SHP77 treated with DMSO at 0.1 percent for 48 hours (cell line): ENCODE results near the gene NRDE2.
A peak's percentile ranks its signal among the peaks of the same experiment; 100 is the strongest.
"Not testable (repeated sequence)": the region's sequence is repeated elsewhere in the genome, so short reads cannot be mapped to it uniquely, and the experiment has no call there.

ENCODE experiments used
- DNase-seq: peaks from one replicate; lab custom pipeline; 2025; lab: John Stamatoyannopoulos, UW

Gene NRDE2

GRCh38 chr14:90274808-90275457 is 56.8 kb downstream of the NRDE2 start:
- no peak for DNase-seq

- DNase-seq = no peak
Measured at GRCh38 chr14:90274019-90274418, 57.7 kb downstream of the NRDE2 start.

- DNase-seq = no peak
Measured at GRCh38 chr14:90273532-90273931, 58.2 kb downstream of the NRDE2 start.

- no peak for DNase-seq
Measured at GRCh38 chr14:90272523-90272922, 59.2 kb downstream of the NRDE2 start.

- no peak for DNase-seq
Measured at GRCh38 chr14:90268420-90268819, 63.3 kb downstream of the NRDE2 start.

- DNase-seq = no peak
Measured at GRCh38 chr14:90266441-90267154, 65.1 kb downstream of the NRDE2 start.

- DNase-seq = no peak
Measured at GRCh38 chr14:90263748-90264449, 67.8 kb downstream of the NRDE2 start.

- DNase-seq = peak; percentile 71
Measured at GRCh38 chr14:90256354-90257131, 75.2 kb downstream of the NRDE2 start, which contains the start of gene PSMC1. Gene PSMC1, plus strand, starts transcription at chr14:90256553. Its CDS starts 45 bp downstream, at chr14:90256598.

GRCh38 chr14:90255871-90256270 is 75.9 kb downstream of the NRDE2 start:
- DNase-seq = no peak

GRCh38 chr14:90253826-90254225 is 77.9 kb downstream of the NRDE2 start:
- no peak for DNase-seq

GRCh38 chr14:90248594-90248993 is 83.1 kb downstream of the NRDE2 start:
- DNase-seq = no peak

GRCh38 chr14:90247441-90247840 is 84.3 kb downstream of the NRDE2 start:
- not testable (repeated sequence) for DNase-seq

GRCh38 chr14:90246936-90247335 is 84.8 kb downstream of the NRDE2 start:
- DNase-seq = no peak

- DNase-seq = no peak
Measured at GRCh38 chr14:90242444-90242843, 89.3 kb downstream of the NRDE2 start.

- no peak for DNase-seq
Measured at GRCh38 chr14:90239139-90239538, 92.6 kb downstream of the NRDE2 start.

- peak; percentile 52 for DNase-seq
Measured at GRCh38 chr14:90235179-90235976, 96.4 kb downstream of the NRDE2 start.

- DNase-seq = not testable (repeated sequence)
Measured at GRCh38 chr14:90229942-90230341, 101.8 kb downstream of the NRDE2 start.

- no peak for DNase-seq
Measured at GRCh38 chr14:90228478-90228877, 103.3 kb downstream of the NRDE2 start.
